ENCODE data around the gene CALCOCO1.

GRCh38 chr12:53759261-53759660, 32.0 kb upstream of the CALCOCO1 start:
- TF ChIP-seq, protein P1, sequence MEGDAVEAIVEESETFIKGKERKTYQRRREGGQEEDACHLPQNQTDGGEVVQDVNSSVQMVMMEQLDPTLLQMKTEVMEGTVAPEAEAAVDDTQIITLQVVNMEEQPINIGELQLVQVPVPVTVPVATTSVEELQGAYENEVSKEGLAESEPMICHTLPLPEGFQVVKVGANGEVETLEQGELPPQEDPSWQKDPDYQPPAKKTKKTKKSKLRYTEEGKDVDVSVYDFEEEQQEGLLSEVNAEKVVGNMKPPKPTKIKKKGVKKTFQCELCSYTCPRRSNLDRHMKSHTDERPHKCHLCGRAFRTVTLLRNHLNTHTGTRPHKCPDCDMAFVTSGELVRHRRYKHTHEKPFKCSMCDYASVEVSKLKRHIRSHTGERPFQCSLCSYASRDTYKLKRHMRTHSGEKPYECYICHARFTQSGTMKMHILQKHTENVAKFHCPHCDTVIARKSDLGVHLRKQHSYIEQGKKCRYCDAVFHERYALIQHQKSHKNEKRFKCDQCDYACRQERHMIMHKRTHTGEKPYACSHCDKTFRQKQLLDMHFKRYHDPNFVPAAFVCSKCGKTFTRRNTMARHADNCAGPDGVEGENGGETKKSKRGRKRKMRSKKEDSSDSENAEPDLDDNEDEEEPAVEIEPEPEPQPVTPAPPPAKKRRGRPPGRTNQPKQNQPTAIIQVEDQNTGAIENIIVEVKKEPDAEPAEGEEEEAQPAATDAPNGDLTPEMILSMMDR (IDR thresholded peaks at IDR 0.05), result no peak
- TF ChIP-seq POLR2A (IDR thresholded peaks at IDR 0.05) (no peak), POLR2AphosphoS5 (IDR thresholded peaks at IDR 0.05) (no peak)

Data from breast epithelium (tissue), 3 donors.